Measurements from ENCODE around the gene VMP1.

GRCh38 chr17:59796785-59797205 lies 89.3 kb downstream of the VMP1 start:
- TF ChIP-seq POLR2A (IDR thresholded peaks at IDR 0.05; ENCODE audit: low read length) = no peak
- TF ChIP-seq GATA1 (IDR thresholded peaks at IDR 0.05; ENCODE audit: low read depth, low read length) = no peak

Measured in erythroblast (primary cell).